ENCODE data around the gene ABLIM1.

DNA sequence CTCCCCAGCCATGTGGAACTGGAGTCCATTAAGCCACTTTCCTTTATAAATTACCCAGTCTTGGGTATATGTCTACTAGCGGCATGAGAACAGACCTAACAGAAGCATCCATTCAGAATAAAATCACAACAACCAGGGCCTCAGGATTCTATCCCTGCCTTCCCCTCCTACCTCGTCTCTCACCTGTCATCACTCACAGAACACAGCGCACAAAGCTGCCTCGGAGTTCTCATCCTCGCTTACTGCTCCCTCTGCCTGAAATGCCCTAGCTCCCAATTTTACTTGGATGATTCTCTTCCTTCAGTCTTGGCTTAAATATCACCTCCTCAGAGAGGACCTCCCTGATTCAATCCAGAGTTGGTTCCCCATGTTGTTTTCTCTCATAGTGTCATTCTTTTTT is 183.1 kb downstream of the ABLIM1 start:
- no peak for TF ChIP-seq POLR2A (IDR thresholded peaks at IDR 0.05; ENCODE audit: low read length)
- TF ChIP-seq GATA1 (IDR thresholded peaks at IDR 0.05; ENCODE audit: low read depth, low read length), result no peak

Measured in erythroblast (primary cell).